SK-N-SH treated with all-trans-retinoic acid at 6 μM for 48 hours (cell line): ENCODE data around the gene TST.

ENCODE experiments used
- ATAC-seq: fragments of 200-7000 bp; cut with Tn5 transposase; 3 replicates; pipeline ENCODE4 v1.9.1; 2020; ENCODE audit warnings: mild to moderate bottlenecking, moderate library complexity
- ARNTL ChIP-seq: fragments of 450-650 bp; formaldehyde crosslinking; IDR thresholded peaks from 2 replicates; pipeline ENCODE4 v1.5.0; 2020; ENCODE audit warnings: low read depth, mild to moderate bottlenecking, moderate library complexity, borderline replicate concordance
- BACH2 ChIP-seq: fragments of 250-450 bp; sonication (Bioruptor Pico); IDR thresholded peaks from 2 replicates; pipeline ENCODE4 v1.9.0; 2021; ENCODE audit warnings: mild to moderate bottlenecking, borderline replicate concordance
- CSDC2 ChIP-seq: fragments of 250-450 bp; sonication (Bioruptor Pico); IDR thresholded peaks from 2 replicates; pipeline ENCODE4 v1.5.0; 2020; ENCODE audit warnings: mild to moderate bottlenecking, moderate library complexity
- ESRRG ChIP-seq: fragments of 250-450 bp; sonication (Bioruptor Pico); IDR thresholded peaks from 2 replicates; pipeline ENCODE4 v1.6.1; 2021; ENCODE audit warnings: mild to moderate bottlenecking
- ISL1 ChIP-seq: fragments of 250-450 bp; sonication (Bioruptor Pico); IDR thresholded peaks from 2 replicates; pipeline ENCODE4 v2.1.2; 2022; ENCODE audit warnings: mild to moderate bottlenecking, moderate library complexity
- OSR1 ChIP-seq: fragments of 250-450 bp; sonication (Bioruptor Pico); IDR thresholded peaks from 2 replicates; pipeline ENCODE4 v1.8.0; 2022; ENCODE audit warnings: moderate library complexity, mild to moderate bottlenecking, inconsistent platforms
- PPARA ChIP-seq: fragments of 250-450 bp; sonication (Bioruptor Pico); IDR thresholded peaks from 2 replicates; pipeline ENCODE4 v1.5.0; 2020; ENCODE audit warnings: mild to moderate bottlenecking, borderline replicate concordance
- RARB ChIP-seq: fragments of 250-450 bp; sonication (Bioruptor Pico); IDR thresholded peaks from 2 replicates; pipeline ENCODE4 v1.8.0; 2021; ENCODE audit warnings: mild to moderate bottlenecking, moderate library complexity
- SNAI2 ChIP-seq: fragments of 250-450 bp; sonication (Bioruptor Pico); IDR thresholded peaks from 2 replicates; pipeline ENCODE4 v1.5.0; 2020; ENCODE audit warnings: mild to moderate bottlenecking, moderate library complexity
- TCF4 ChIP-seq: fragments of 250-450 bp; sonication (Bioruptor Pico); IDR thresholded peaks from 2 replicates; pipeline ENCODE4 v1.8.0; 2021; ENCODE audit warnings: mild to moderate bottlenecking, moderate library complexity, borderline replicate concordance
- TOX ChIP-seq: fragments of 250-450 bp; sonication (Bioruptor Pico); IDR thresholded peaks from 2 replicates; pipeline ENCODE4 v1.8.0; 2021; ENCODE audit warnings: mild to moderate bottlenecking, moderate library complexity, borderline replicate concordance
- ZC3H10 ChIP-seq: fragments of 250-450 bp; sonication (Bioruptor Pico); IDR thresholded peaks from 2 replicates; pipeline ENCODE4 v1.5.1; 2021; ENCODE audit warnings: mild to moderate bottlenecking, moderate library complexity
- ZFP3 ChIP-seq: fragments of 250-450 bp; sonication (Bioruptor Pico); IDR thresholded peaks from 2 replicates; pipeline ENCODE4 v1.5.0; 2020; ENCODE audit warnings: mild to moderate bottlenecking, moderate library complexity
- ZFP30 ChIP-seq: fragments of 450-650 bp; formaldehyde crosslinking; IDR thresholded peaks from 2 replicates; pipeline ENCODE4 v1.5.0; 2022; ENCODE audit warnings: mild to moderate bottlenecking, moderate library complexity
- ZNF565 ChIP-seq: fragments of 450-650 bp; formaldehyde crosslinking; conservative IDR thresholded peaks from 2 replicates; pipeline ENCODE4 v1.5.0; 2020; ENCODE audit warnings: low read depth, mild to moderate bottlenecking, moderate library complexity
- ZNF70 ChIP-seq: fragments of 450-650 bp; formaldehyde crosslinking; IDR thresholded peaks from 2 replicates; pipeline ENCODE4 v1.5.0; 2020; ENCODE audit warnings: mild to moderate bottlenecking, moderate library complexity
- ZNF8 ChIP-seq: fragments of 450-650 bp; formaldehyde crosslinking; IDR thresholded peaks from 2 replicates; pipeline ENCODE4 v1.5.0; 2020; ENCODE audit warnings: mild to moderate bottlenecking, moderate library complexity
- TF ChIP-seq, protein P1 (sequence below): fragments of 250-450 bp; sonication (Bioruptor Pico); IDR thresholded peaks from 2 replicates; pipeline ENCODE4 v1.5.0; 2020; ENCODE audit warnings: mild to moderate bottlenecking, moderate library complexity
- TF ChIP-seq, protein P2 (sequence below): fragments of 250-450 bp; sonication (Bioruptor Pico); IDR thresholded peaks from 2 replicates; pipeline ENCODE4 v1.5.1; 2020; ENCODE audit warnings: low read depth, mild to moderate bottlenecking, moderate library complexity
- TF ChIP-seq, protein P3 (sequence below): fragments of 250-450 bp; sonication (Bioruptor Pico); IDR thresholded peaks from 2 replicates; pipeline ENCODE4 v1.5.1; 2021; ENCODE audit warnings: mild to moderate bottlenecking, moderate library complexity

The TST gene

DNA sequence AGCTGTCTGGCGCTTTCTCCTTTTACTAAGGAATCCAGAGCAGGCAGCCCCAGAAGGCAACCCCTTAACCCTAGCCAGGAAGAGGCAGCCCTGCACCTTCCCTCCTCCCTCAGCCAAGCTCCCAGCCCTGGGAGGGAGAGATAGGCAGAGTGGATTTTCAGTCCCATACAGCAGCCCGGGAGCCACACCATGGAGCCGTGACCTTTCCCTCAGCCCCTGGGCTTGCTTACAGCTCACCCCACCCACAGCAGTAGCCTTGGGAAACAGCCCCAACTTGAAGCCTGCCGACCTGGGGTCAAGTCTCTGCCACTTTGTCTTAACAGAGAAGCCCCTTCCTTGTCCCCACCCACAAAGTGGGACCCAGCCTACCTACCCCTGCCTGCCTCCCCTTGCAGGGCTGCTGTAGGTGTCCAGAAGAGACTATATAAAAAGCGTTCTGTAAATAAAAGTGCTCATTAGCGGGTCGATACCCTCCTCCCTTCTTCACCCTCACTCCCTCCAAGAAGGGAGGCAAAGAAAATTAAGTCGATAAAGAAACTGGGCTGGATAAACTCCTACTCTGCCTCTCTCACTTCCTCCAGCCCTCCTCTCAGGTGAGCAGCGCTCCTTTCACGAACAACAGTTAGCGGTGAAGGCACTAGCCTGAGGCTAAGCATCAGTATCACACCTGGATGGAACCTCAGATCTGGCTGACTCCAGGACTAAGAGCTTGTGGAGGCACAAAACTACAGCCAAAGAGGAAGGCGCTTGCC, 4.2 kb downstream of the TST start:
- no peak for ATAC-seq
- TF ChIP-seq ZNF8 (CRISPR knock-in tag) (no peak), PPARA (CRISPR knock-in tag) (no peak), ISL1 (CRISPR knock-in tag) (no peak), ARNTL (CRISPR knock-in tag) (no peak)
- TF ChIP-seq, protein P1, sequence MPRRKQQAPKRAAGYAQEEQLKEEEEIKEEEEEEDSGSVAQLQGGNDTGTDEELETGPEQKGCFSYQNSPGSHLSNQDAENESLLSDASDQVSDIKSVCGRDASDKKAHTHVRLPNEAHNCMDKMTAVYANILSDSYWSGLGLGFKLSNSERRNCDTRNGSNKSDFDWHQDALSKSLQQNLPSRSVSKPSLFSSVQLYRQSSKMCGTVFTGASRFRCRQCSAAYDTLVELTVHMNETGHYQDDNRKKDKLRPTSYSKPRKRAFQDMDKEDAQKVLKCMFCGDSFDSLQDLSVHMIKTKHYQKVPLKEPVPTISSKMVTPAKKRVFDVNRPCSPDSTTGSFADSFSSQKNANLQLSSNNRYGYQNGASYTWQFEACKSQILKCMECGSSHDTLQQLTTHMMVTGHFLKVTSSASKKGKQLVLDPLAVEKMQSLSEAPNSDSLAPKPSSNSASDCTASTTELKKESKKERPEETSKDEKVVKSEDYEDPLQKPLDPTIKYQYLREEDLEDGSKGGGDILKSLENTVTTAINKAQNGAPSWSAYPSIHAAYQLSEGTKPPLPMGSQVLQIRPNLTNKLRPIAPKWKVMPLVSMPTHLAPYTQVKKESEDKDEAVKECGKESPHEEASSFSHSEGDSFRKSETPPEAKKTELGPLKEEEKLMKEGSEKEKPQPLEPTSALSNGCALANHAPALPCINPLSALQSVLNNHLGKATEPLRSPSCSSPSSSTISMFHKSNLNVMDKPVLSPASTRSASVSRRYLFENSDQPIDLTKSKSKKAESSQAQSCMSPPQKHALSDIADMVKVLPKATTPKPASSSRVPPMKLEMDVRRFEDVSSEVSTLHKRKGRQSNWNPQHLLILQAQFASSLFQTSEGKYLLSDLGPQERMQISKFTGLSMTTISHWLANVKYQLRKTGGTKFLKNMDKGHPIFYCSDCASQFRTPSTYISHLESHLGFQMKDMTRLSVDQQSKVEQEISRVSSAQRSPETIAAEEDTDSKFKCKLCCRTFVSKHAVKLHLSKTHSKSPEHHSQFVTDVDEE = no peak
- TF ChIP-seq, protein P2, sequence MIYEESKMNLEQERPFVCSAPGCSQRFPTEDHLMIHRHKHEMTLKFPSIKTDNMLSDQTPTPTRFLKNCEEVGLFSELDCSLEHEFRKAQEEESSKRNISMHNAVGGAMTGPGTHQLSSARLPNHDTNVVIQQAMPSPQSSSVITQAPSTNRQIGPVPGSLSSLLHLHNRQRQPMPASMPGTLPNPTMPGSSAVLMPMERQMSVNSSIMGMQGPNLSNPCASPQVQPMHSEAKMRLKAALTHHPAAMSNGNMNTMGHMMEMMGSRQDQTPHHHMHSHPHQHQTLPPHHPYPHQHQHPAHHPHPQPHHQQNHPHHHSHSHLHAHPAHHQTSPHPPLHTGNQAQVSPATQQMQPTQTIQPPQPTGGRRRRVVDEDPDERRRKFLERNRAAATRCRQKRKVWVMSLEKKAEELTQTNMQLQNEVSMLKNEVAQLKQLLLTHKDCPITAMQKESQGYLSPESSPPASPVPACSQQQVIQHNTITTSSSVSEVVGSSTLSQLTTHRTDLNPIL (CRISPR knock-in tag) = no peak

DNA sequence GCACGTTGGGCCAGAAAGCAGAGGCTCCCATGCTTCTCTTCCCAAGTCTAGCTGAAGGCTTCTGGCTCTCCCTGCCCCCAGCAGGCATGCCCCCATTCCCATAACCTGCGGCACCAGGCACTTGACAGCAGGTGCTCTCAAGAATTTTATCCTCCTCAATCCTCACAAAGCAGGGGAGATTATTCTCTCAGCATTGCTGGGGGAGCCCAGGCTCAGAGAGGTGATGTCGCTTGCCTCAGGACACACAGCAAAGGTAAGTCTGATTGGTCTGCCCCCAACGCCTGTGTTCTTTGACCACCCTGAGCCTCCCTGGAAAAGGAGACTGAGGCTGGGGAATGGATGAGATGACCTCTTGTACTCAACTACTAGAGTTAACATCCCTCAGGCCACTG, 4.8 kb downstream of the TST start:
- ATAC-seq = no peak
- TF ChIP-seq ESRRG (CRISPR knock-in tag) (no peak), TOX (CRISPR knock-in tag) (no peak)

DNA sequence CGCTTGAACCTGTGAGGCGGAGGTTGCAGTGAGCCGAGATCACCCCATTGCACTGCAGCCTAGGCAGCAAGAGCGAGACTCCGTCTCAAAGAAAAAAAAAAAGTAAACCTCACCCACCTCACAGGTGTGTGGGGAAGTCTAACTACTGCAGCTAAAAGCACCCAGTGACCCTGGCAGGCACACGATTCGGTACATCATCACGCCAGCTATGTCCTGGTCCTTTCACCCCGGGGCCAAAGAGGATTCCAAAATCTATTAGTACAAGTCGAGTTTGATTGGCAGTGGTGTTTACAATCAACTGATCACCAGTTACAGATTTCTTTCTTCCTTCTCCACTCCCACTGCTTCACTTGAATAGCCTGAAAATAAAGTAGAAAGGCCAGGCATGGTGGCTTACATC, 6.3 kb downstream of the TST start:
- TF ChIP-seq, protein P2 (CRISPR knock-in tag) = no peak
- no peak for TF ChIP-seq ISL1 (CRISPR knock-in tag)
- TF ChIP-seq RARB = no peak
- TF ChIP-seq ZFP30 (CRISPR knock-in tag) = no peak
- no peak for TF ChIP-seq ZNF70 (CRISPR knock-in tag)
- no peak for TF ChIP-seq ZFP3 (CRISPR knock-in tag)
- TF ChIP-seq, protein P3, sequence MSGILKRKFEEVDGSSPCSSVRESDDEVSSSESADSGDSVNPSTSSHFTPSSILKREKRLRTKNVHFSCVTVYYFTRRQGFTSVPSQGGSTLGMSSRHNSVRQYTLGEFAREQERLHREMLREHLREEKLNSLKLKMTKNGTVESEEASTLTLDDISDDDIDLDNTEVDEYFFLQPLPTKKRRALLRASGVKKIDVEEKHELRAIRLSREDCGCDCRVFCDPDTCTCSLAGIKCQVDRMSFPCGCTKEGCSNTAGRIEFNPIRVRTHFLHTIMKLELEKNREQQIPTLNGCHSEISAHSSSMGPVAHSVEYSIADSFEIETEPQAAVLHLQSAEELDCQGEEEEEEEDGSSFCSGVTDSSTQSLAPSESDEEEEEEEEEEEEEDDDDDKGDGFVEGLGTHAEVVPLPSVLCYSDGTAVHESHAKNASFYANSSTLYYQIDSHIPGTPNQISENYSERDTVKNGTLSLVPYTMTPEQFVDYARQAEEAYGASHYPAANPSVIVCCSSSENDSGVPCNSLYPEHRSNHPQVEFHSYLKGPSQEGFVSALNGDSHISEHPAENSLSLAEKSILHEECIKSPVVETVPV (CRISPR knock-in tag) = no peak
- TF ChIP-seq ZNF565 (CRISPR knock-in tag) = no peak
- no peak for TF ChIP-seq TOX (CRISPR knock-in tag)
- no peak for TF ChIP-seq ZNF8 (CRISPR knock-in tag)
- no peak for TF ChIP-seq ZC3H10 (CRISPR knock-in tag)
- TF ChIP-seq CSDC2 = no peak
- no peak for ATAC-seq

DNA sequence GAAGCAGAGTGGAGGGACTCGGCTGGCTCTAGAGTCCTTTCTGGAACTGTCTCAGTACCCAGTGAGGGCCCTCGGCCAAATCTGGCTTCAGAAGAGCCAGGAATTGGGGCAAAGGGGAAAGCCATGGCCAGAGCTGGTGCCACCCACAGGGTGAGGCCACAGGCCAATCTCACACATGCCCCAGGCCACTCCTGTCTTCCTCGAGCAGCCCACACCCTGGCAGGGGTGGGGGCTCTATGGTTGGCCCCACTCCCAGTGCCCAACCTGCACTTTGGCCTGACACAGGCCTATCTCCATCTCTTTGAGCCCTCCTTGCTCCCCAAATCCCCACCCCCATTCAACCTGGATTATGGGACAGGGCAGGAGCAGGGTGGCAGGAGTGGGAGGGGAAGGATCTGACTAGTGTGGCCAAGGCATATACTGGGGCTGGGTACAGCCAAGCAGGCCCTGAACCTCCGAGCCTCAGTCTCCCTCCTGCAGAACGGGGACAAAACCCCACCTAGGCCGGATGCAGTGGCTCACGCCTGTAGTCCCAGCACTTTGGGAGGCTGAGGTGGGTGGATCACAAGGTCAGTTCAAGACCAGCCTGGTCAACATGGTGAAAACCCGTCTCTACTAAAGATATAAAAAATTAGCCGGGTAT, 6.9 kb downstream of the TST start:
- no peak for TF ChIP-seq BACH2 (CRISPR knock-in tag)
- TF ChIP-seq, protein P3 (CRISPR knock-in tag) = no peak
- TF ChIP-seq SNAI2 = no peak
- no peak for TF ChIP-seq TCF4 (CRISPR knock-in tag)
- no peak for TF ChIP-seq ZFP30 (CRISPR knock-in tag)
- no peak for TF ChIP-seq PPARA (CRISPR knock-in tag)
- no peak for TF ChIP-seq ZNF8 (CRISPR knock-in tag)
- TF ChIP-seq ESRRG (CRISPR knock-in tag) = no peak
- TF ChIP-seq ZNF565 (CRISPR knock-in tag) = no peak
- no peak for TF ChIP-seq OSR1 (CRISPR knock-in tag)
- TF ChIP-seq, all 23 proteins: peak for 0
- no peak for ATAC-seq
